NOMO-1 treated with DMSO at 0.1 percent for 48 hours (cell line): ENCODE results near the gene NNAT.
"Not testable (repeated sequence)": the region's sequence is repeated elsewhere in the genome, so short reads cannot be mapped to it uniquely, and the experiment has no call there.

Source experiments
- DNase-seq: peaks from one replicate; lab custom pipeline; 2025; ENCODE audit not compliant: unreplicated experiment; lab: John Stamatoyannopoulos, UW

The NNAT gene, protein sequence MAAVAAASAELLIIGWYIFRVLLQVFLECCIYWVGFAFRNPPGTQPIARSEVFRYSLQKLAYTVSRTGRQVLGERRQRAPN

DNA sequence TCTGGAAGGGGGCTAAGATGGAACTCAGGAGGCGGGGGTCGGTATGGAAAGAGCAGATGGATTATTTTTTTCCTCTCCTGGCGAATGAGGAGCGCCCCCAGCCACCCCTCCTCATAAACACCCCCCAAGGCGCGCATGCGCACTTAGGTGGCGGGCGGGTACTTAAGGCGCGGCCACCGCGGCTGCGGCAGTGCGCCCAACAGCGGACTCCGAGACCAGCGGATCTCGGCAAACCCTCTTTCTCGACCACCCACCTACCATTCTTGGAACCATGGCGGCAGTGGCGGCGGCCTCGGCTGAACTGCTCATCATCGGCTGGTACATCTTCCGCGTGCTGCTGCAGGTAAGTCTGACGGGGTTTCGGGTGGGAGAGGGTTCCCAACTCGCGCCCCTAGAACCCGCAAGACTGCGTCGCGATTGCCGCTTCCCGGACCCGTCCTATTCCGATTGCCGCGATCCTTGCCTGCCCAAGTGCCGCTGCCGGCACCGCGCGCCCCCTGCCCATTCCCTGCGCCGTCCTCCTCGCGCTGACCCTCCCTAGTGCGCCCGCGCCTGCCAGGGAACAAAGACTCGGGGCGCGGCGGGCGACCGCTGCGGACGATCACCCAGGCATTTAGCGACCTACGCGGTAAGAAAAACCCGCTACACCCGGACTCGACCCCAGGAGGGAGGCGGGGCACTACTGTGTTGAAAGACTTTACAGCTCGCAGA is at the start of gene NNAT:
Gene NNAT, plus strand, starts transcription at position 190 of the 711 bp plus-strand sequence. Its CDS starts 82 bp downstream, at position 272.
- DNase-seq: no peak

- DNase-seq: no peak
These were observed 49.3 kb upstream of the NNAT start for GRCh38 chr20:37471741-37472235.

- not testable (repeated sequence) for DNase-seq
These were observed 48.6 kb upstream of the NNAT start for GRCh38 chr20:37472435-37472834.

DNA sequence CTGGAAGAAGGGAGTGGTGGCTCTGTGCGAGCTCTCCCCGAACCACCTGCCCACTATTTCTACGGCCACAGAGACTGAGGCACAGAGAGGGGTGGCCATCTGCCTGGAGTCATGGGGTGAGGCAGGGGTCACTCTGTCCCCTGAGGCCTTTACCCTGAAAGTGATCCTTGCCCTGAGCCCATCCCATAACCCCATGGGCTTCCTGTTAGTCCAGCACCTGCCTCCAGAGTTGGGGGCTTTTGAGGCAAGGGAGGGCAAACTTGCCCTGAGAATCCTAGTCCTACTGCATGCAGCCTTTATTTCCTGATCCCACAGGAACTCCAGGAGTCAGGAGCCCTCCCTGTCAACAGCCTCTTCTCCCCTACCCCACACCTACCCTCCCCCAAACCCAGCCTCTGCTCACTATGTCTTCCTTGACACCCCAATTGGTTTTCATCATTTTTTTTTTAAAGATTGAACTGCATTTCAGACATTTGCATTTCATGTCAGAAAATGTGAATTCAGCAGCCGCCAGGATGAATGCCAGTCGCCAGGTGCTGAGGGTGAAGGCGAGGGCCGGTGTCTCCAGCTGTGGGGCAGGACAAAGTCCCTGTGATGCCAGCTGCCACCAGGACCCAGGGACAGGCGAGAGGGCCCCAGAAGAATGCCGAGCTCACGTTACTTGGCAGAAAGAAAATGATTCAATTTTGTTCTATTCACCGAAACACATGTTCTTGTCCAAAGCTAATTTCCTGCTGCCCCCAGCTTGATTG is 47.6 kb upstream of the NNAT start:
- no peak for DNase-seq

DNA sequence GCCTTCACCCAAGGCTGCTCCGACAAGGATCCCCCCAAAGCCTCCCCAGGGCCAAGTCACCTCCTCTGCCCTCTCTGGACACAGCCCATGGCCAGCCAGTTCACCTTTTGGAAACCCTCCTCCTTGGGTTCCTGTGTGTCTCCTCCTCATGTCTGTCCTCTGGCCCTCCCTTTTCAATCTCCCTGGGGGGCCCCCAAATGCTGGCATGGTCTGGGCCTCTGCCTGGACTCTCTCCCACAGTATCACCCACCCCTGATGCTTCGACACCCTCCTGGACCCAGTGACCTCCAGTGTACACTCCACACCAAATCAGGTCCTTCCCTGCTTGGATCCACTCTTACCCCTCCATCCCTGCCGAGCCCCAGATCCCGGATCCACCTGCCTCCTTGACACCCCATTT is 46.7 kb upstream of the NNAT start:
- DNase-seq: no peak

DNA sequence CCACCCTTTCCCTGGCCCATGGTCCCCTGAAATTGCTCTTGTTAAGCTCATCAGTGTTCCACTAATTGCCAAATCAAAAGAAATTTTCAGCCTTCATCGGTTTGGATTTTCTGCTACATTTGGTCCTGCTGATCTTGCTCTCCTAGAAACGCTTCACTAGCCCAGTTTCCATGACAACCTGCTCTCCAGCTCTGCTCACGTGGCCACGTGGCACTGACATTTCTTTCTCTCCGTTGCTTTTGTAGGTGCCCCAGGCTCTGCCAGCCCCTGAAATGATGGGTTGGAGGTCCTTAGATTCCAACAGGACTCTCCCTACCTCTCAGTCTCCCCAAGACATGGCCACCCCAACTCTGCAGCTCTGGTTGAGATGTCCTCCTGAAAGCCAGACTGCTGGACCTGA is 45.8 kb upstream of the NNAT start:
- no peak for DNase-seq

GRCh38 chr20:37477041-37477440 is 44.0 kb upstream of the NNAT start:
- DNase-seq: no peak

DNA sequence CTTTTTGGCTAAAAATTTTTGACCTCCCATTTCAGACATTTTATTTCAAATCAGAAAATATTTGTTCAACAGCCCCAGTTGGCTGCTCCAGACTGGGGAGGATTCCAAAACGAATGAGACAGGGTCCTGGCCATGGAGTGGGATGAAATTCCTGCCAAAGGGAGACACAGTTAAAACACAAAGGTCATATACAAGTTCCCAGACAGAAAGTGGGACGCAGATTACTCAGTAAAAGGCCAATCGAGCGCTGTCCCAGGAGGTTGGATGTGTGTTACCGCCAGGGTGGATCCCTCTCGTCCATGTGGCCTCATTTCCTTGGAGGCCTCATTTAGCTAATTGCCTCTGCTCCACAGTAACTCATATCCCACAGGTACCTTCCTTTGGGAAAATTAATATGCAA is 41.8 kb upstream of the NNAT start:
- DNase-seq: no peak

DNA sequence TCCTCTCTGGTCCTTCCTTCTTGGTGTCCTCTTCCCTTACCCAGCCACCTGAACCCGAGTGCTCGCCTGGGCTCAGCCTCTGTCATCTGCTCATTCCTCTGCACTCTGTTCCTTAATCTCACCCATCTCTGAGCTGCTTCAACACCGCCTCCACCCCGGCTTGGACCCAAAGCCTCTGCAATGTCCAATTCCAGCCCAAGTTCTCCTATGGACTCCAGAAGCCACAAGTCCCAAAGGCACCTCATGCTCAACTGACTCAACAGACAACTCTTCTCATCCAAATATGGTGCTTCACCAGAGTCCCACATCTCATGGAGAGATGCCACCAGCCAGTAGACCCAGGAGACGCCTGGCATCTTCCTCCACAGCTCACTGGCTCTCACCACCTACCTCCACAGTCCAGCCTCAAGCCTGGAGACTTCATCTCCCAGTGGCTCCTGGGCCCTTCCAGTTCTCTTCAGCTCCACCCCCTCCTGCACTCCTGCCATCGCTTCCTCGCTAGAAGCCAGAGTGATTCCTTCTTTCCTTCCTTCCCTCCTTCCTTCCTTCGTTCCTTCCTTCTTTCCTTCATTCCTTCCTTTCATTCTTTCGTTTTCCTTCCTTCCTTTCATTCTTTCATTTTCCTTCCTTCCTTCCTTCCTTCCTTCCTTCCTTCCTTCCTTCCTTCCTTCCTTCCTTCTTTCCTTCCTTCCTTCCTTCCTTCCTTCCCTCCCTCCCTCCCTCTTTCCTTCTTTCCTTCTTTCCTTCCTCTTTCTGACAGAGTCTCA is 40.9 kb upstream of the NNAT start:
- no peak for DNase-seq

DNA sequence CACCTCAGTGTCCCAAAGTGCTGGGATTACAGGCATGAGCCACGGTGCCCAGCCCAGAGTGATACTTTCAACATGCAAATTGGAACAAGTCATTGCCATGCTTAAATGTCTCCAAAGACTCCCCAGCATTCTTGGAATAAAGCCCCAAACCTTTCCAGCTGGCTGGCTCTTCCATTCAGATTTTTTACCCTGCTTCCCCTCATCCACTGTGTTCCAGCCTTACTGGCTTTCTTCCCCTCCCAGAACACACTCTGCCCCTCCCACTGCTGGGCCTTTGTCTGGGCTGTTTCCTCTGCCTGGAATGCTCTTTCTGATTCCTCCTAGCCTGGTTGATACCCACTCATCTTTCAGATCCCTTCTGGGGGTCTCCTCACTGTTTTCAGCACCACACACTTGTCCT is 40.1 kb upstream of the NNAT start:
- no peak for DNase-seq

DNA sequence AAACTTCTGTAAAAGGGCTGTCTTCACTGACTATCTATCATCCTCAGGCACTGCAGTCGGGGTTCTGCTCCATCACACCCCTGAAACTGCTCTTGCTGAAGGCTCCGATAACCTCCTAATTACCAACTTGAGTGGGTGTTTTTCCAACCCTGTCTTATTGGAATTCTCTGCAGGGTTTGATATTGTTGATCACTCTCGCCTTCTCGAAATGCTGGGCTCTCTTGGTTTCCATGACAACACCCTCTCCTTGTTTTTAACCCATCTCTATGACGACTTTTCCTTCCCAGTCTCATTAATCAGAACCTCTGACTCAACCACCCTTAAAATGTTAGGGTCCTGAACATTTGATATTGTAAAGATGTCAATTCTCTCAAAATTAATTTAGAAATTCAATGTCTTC is 39.4 kb upstream of the NNAT start:
- DNase-seq: no peak

GRCh38 chr20:37484331-37484730 is 36.7 kb upstream of the NNAT start:
- DNase-seq: no peak

- DNase-seq: not testable (repeated sequence)
These were observed 34.8 kb upstream of the NNAT start for GRCh38 chr20:37486209-37486608.

- no peak for DNase-seq
These were observed 30.2 kb upstream of the NNAT start for GRCh38 chr20:37490663-37491350.

DNA sequence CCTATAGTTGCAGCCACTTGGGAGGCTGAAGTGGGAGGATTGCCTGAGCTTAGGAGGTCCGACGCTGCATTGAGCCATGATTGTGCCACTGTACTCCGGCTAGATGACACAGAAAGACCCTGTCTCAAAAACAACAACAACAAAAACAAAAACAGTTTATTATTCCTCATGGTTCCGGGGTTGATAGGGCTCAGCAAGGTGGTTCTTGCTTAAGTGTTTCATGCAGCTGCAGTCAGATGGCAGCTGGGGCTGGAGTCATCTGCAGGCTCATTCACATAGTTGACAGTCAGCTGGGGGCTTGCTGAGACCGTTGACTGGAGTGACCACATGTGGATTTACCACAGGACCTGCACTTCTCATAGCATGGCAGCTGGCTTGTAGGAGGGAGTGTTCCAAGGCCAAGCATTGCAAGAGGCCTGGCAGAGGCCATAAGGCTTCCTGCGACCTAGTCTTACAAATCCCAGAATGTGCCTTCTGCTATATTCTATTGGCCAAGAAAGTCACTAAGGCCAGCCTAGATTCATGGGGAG is 28.9 kb upstream of the NNAT start:
- no peak for DNase-seq

DNA sequence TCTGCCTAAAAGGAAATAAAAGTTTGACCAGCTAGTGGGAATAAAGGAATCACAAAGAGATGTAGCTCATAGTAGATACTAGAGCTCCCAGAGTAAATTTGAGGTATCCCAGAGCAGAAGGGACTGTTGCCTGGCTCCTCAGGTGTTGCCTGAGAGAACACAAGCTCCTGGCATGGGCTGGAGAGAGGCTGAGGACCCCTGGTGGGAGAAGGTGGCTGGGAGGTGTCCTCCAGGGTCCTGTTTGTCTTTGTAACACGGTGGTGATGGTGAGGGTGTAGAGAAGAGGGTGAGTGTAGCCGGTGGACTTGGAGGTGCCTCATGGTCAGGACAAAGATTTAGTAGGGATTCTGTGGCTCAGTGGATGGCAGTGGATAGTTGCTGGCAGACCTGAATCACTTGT is 28.1 kb upstream of the NNAT start:
- DNase-seq: no peak

DNA sequence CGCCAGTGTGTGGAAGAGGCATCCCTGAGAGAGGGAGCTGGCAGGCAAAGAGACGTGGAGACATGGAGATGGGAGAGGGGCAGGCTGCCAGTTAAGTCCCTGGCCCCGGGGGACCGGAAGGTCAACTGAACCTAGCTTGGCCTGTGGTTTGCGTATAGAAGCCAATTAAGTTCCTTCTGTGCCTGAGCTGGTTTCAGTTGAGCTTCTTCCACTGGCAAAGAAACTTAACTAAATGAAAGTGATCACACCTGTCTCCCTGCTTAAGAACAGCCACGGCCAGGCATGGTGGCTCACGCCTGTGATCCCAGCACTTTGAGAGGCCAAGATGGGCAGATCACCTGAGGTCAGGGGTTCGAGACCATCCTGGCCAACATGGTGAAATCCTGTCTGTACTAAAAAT is 26.7 kb upstream of the NNAT start:
- no peak for DNase-seq

DNA sequence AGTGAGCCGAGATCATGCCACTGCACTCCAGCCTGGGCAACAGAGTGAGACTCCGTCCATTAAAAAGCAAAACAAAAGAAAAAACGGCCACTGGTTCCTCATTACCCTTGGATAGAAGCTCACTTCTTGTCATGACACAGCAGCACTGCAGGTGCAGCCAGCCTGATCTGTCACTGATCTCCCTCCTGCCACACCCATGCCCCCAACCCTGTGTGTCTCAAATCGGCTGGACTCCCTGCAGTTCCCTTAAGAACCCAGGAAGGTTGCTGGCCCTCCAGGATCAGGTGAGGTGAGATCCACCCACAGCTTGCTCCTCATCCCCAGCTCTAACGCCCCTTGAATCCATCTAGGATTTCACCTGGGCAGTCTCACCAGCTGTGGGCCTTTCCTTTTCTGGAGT is 26.3 kb upstream of the NNAT start:
- no peak for DNase-seq

DNA sequence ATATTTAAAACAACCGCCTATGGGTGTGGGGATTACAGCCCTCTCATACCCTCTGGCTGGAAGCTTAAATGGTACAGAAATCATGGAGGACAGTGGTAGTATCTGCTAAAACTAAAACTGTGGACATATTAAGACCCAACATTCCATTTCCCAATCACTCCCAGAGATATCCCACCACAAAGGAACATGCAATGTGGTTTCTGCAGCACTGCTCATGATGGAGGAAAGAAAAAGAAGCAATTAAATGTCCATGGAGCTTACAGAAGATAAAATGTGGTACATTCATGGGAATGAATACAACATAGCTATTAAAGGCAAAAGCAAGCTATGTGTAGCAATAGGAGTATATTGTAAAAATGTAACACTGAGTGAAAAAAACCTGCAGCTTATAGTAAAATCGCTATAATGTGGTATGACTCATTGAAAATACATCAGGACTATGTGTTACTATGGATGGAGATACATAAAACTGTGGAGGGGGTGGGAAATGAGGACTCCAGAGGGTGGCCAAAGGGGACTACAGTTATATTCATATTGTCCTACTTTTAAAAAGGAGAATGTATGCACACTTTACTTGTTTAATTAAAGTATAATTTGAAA is 22.9 kb upstream of the NNAT start:
- no peak for DNase-seq

DNA sequence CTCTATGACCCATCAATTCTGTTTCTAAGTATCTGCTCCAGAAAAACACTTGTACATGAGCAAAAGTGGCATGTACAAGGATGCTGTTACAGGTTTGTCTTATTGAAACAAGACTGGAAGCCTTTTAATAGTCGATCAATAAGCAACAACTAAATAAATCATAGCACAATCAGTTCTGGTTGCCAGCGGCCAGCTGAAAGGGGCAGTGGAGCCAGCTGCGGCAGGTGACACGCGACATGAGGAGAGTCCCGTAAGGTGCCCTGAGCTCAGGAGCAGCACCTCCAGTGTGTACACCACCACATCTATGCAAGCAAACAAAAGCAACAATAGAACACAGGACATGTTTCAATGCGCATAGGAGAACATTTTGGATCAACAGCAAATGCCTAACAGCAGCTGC is 20.7 kb upstream of the NNAT start:
- DNase-seq: no peak
